Measurements from ENCODE around the gene SEC14L5.
A peak's percentile ranks its signal among the peaks of the same experiment; 100 is the strongest.

Gene SEC14L5

DNA sequence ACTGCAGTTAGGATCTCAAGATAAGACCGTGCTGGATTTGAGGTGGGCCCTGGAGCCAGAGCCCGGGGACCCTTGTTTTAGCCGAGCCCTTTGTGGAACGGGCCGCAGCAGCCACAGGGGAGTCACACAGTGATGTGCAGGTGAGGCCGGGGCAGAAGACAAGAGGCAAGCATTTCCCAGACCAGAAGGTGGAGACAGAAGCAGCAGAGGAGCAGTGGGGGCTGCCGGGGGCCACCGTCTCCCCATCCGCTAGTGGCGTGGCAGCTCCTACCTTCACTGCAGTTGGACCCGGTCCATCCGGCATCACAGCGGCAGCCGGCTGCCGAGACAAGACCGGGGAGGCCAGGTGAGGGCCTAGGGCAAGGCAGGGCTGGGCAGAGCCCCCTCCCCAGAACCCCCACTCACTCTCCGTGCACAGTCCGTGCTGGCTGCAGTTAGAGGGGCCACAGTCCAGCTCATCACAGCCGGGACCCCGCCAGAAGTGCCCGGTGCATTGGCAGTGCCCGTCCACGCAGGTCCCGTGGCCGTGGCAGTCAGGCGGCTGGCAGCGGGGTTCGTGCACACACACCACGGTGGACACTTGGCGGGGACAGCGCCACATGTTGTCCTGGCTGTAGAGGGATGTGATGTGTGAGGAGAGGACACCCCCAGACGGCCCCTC is 69.6 kb downstream of the SEC14L5 start:
- Histone ChIP-seq H3K9ac (ENCODE audit: low read length) (no peak overlapping the region), H3K27me3 (ENCODE audit: control insufficient read depth, insufficient read depth, low read length) (no peaks in the 10 kb centered on the region), H3K9me3 (ENCODE audit: control insufficient read depth, low read length) (no peaks in the 10 kb centered on the region), H3K4me3 (ENCODE audit: low read length) (no peak overlapping the region), H3K36me3 (ENCODE audit: control insufficient read depth, insufficient read depth, low read length) (no peaks in the 10 kb centered on the region), H3K4me1 (ENCODE audit: control insufficient read depth, insufficient read depth, low read length) (peaks cover 37% of the 10 kb centered on the region)

DNA sequence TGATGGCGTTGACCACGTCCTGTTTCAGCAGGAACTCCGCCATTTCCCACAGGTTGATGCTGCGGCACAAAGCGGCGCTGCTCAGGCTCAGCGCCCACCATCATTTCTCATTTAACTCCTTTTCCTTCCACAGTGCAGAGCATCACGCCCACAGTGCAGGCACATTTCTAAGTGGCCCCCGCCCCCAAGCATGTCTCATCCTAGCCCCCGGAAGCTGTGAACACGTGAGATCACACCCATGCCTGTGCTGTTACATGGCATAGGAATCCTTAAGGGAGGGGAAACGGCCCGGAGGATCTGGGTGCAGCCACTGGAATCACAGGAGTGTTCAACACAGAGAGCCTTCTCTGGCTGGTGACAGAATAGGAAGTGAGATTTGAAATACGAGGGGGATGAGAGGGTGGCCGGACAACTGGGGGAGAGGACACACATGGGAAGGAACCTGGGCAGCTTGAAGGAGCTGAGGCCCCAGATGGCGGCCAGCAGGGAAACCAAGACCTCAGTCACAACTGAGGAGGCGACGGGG is 70.9 kb downstream of the SEC14L5 start:
- Histone ChIP-seq H3K4me1 (ENCODE audit: control insufficient read depth, insufficient read depth, low read length) (peaks cover 29% of the 10 kb centered on the region), H3K9ac (ENCODE audit: low read length) (no peak overlapping the region), H3K9me3 (ENCODE audit: control insufficient read depth, low read length) (no peaks in the 10 kb centered on the region), H3K36me3 (ENCODE audit: control insufficient read depth, insufficient read depth, low read length) (no peaks in the 10 kb centered on the region), H3K27me3 (ENCODE audit: control insufficient read depth, insufficient read depth, low read length) (no peaks in the 10 kb centered on the region), H3K4me3 (ENCODE audit: low read length) (no peak overlapping the region)

- Histone ChIP-seq H3K4me3 (ENCODE audit: low read length) (no peak overlapping the region), H3K9ac (ENCODE audit: low read length) (no peak overlapping the region), H3K36me3 (ENCODE audit: control insufficient read depth, insufficient read depth, low read length) (no peaks in the 10 kb centered on the region), H3K4me1 (ENCODE audit: control insufficient read depth, insufficient read depth, low read length) (peaks cover 26% of the 10 kb centered on the region), H3K9me3 (ENCODE audit: control insufficient read depth, low read length) (no peaks in the 10 kb centered on the region), H3K27me3 (ENCODE audit: control insufficient read depth, insufficient read depth, low read length) (no peaks in the 10 kb centered on the region)
These were observed 72.2 kb downstream of the SEC14L5 start for GRCh38 chr16:5030251-5030870.

DNA sequence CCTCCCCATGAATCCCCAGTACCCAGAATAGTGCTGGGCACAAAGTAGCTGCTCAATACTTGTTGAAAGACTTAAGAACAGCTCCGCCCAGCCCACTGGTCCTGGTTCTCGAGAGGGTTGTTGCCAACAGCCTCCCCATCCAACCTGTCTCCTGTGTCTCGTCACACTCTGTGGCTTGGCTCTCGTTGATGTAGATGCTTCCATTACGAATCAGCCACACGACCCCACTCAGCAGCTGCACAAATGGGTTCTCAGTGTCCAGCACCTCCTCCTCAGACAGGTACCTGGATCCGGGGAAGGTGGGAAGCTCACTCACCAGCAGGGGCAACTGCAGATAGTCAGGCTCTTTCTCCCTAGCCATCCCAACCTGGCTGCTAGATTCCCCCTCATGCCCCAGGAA is 73.5 kb downstream of the SEC14L5 start:
- Histone ChIP-seq H3K4me3 (ENCODE audit: low read length) (no peak overlapping the region), H3K9ac (ENCODE audit: low read length) (no peak overlapping the region), H3K4me1 (ENCODE audit: control insufficient read depth, insufficient read depth, low read length) (peaks cover 30% of the 10 kb centered on the region), H3K36me3 (ENCODE audit: control insufficient read depth, insufficient read depth, low read length) (no peaks in the 10 kb centered on the region), H3K27me3 (ENCODE audit: control insufficient read depth, insufficient read depth, low read length) (no peaks in the 10 kb centered on the region), H3K9me3 (ENCODE audit: control insufficient read depth, low read length) (no peaks in the 10 kb centered on the region)

DNA sequence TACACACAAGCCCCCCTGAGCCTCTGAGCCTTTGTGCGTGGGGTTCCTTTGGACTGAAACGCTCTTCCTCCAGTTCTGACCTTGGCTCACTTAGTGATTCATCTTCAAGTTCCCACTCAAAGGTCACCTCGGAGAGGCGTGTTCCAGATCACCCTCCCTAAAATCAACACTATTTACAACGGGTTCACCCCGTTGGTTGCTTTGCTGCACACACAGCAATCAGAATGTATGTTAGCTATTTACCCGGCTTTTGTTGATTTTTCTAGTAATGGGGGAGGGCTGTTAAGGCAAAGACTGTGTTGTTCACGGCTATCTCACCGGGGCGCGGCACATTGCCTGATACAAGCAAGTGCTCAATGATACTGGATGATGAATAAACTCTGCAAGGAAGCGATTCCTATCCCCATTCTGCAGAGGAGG is 74.6 kb downstream of the SEC14L5 start:
- no peaks in the 10 kb centered on the region for H3K9me3 ChIP-seq (ENCODE audit: control insufficient read depth, low read length)
- no peaks in the 10 kb centered on the region for H3K27me3 ChIP-seq (ENCODE audit: control insufficient read depth, insufficient read depth, low read length)
- H3K4me1 ChIP-seq (ENCODE audit: control insufficient read depth, insufficient read depth, low read length): peaks cover 33% of the 10 kb centered on the region
- no peaks in the 10 kb centered on the region for H3K36me3 ChIP-seq (ENCODE audit: control insufficient read depth, insufficient read depth, low read length)
- peak overlapping the region; percentile 86 for H3K4me3 ChIP-seq (ENCODE audit: low read length)
- H3K9ac ChIP-seq (ENCODE audit: low read length): peak overlapping the region; percentile 74

GRCh38 chr16:5033256-5034166 is 75.4 kb downstream of the SEC14L5 start, which contains the start of gene NAGPA:
Gene NAGPA (minus strand): TSS chr16:5033935. CDS start chr16:5033914, 21 bp downstream.
- H3K4me3 ChIP-seq (ENCODE audit: low read length): peak within 1 kb of the TSS; percentile 86
- no peaks in the 10 kb centered on the region for H3K27me3 ChIP-seq (ENCODE audit: control insufficient read depth, insufficient read depth, low read length)
- H3K36me3 ChIP-seq (ENCODE audit: control insufficient read depth, insufficient read depth, low read length): no peaks in the 10 kb centered on the region
- H3K4me1 ChIP-seq (ENCODE audit: control insufficient read depth, insufficient read depth, low read length): peaks cover 33% of the 10 kb centered on the region
- no peaks in the 10 kb centered on the region for H3K9me3 ChIP-seq (ENCODE audit: control insufficient read depth, low read length)
- peak within 1 kb of the TSS; percentile 74 for H3K9ac ChIP-seq (ENCODE audit: low read length)

- peak overlapping the region; percentile 86 for H3K4me3 ChIP-seq (ENCODE audit: low read length)
- H3K36me3 ChIP-seq (ENCODE audit: control insufficient read depth, insufficient read depth, low read length): no peaks in the 10 kb centered on the region
- H3K4me1 ChIP-seq (ENCODE audit: control insufficient read depth, insufficient read depth, low read length): peaks cover 33% of the 10 kb centered on the region
- H3K9ac ChIP-seq (ENCODE audit: low read length): peak overlapping the region; percentile 74
- no peaks in the 10 kb centered on the region for H3K9me3 ChIP-seq (ENCODE audit: control insufficient read depth, low read length)
- H3K27me3 ChIP-seq (ENCODE audit: control insufficient read depth, insufficient read depth, low read length): no peaks in the 10 kb centered on the region
These were observed 76.0 kb downstream of the SEC14L5 start for GRCh38 chr16:5034167-5034523.

DNA sequence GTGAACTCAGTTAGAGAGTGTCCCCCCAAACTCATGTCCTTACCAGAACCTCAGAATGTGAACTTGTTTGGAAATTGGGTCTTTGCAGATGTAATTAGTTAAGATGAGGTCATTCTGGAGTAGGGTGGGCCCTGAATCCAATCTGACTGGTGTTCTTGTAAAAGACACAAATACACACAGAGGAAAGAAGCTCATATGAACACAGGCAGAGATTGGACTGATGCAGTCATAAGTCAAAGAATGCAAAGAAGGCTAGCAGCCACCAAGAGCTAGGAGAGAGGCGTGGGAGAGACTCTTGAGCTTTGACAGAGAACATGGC is 77.7 kb downstream of the SEC14L5 start:
- H3K4me1 ChIP-seq (ENCODE audit: control insufficient read depth, insufficient read depth, low read length): peaks cover 33% of the 10 kb centered on the region
- H3K27me3 ChIP-seq (ENCODE audit: control insufficient read depth, insufficient read depth, low read length): no peaks in the 10 kb centered on the region
- no peaks in the 10 kb centered on the region for H3K36me3 ChIP-seq (ENCODE audit: control insufficient read depth, insufficient read depth, low read length)
- H3K9ac ChIP-seq (ENCODE audit: low read length): peak overlapping the region; percentile 31
- H3K4me3 ChIP-seq (ENCODE audit: low read length): no peak overlapping the region
- H3K9me3 ChIP-seq (ENCODE audit: control insufficient read depth, low read length): no peaks in the 10 kb centered on the region

GRCh38 chr16:5036228-5037156 is 78.4 kb downstream of the SEC14L5 start:
- H3K4me3 ChIP-seq (ENCODE audit: low read length): no peak overlapping the region
- no peaks in the 10 kb centered on the region for H3K9me3 ChIP-seq (ENCODE audit: control insufficient read depth, low read length)
- H3K9ac ChIP-seq (ENCODE audit: low read length): no peak overlapping the region
- H3K27me3 ChIP-seq (ENCODE audit: control insufficient read depth, insufficient read depth, low read length): no peaks in the 10 kb centered on the region
- H3K4me1 ChIP-seq (ENCODE audit: control insufficient read depth, insufficient read depth, low read length): peaks cover 33% of the 10 kb centered on the region
- H3K36me3 ChIP-seq (ENCODE audit: control insufficient read depth, insufficient read depth, low read length): no peaks in the 10 kb centered on the region

DNA sequence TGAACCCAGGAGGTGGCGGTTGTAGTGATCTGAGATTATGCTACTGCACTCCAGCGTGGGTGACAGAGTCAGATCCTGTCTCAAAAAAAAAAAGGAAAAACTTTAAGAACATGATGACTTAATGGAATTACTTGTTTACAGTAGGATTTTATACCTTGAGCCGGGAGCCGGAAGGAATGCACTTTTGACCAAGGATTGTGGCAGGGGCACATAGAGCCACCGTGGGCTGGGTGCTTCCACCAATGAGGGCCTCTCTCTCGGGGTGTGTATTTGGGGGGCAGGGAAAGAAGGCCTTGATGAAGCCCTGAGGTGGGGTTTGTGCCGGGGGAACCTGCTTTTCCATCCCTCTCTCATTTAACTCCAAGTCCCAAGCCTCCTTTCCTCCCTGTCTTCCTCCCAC is 82.3 kb downstream of the SEC14L5 start:
- Histone ChIP-seq H3K4me1 (ENCODE audit: control insufficient read depth, insufficient read depth, low read length) (peaks cover 12% of the 10 kb centered on the region), H3K4me3 (ENCODE audit: low read length) (no peak overlapping the region), H3K36me3 (ENCODE audit: control insufficient read depth, insufficient read depth, low read length) (no peaks in the 10 kb centered on the region), H3K9ac (ENCODE audit: low read length) (no peak overlapping the region), H3K27me3 (ENCODE audit: control insufficient read depth, insufficient read depth, low read length) (no peaks in the 10 kb centered on the region), H3K9me3 (ENCODE audit: control insufficient read depth, low read length) (no peaks in the 10 kb centered on the region)

DNA sequence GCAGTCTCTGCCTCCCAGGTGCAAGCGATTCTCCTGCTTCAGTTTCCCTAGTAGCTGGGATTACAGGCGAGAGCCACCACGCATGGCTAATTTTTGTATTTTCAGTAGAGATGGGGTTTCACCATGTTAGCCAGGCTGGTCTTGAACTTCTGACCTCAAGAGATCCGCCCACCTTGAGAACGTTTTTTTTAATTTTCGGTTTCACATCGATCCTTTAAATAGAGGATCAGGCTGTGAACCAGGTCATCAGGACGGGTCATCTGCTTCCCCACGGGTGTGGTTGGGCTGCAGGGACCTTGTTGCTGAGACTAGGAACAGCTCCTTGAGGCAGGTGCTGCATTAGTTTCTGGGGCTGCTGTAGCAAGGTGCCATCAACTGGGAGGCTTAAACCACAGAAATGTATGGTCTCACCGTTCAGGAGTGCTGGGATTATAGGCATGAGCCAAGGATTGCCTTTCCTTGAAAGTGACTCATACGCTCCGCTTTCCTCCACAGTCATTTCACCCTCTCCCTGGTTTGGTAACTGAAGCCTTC is 83.5 kb downstream of the SEC14L5 start:
- Histone ChIP-seq H3K9ac (ENCODE audit: low read length) (no peak overlapping the region), H3K27me3 (ENCODE audit: control insufficient read depth, insufficient read depth, low read length) (no peaks in the 10 kb centered on the region), H3K4me1 (ENCODE audit: control insufficient read depth, insufficient read depth, low read length) (peaks cover 3% of the 10 kb centered on the region), H3K9me3 (ENCODE audit: control insufficient read depth, low read length) (no peaks in the 10 kb centered on the region), H3K4me3 (ENCODE audit: low read length) (no peak overlapping the region), H3K36me3 (ENCODE audit: control insufficient read depth, insufficient read depth, low read length) (no peaks in the 10 kb centered on the region)
